Prostate gland (tissue), 2 donors: ENCODE results near the gene KCP.

Source experiments
- POLR2A ChIP-seq: fragments of 450-650 bp; IDR thresholded peaks from one replicate; pipeline ENCODE4 v1.6.1; 2016; ENCODE audit warnings: antibody characterized with exemption, mild to moderate bottlenecking
- POLR2AphosphoS5 ChIP-seq: sonication (generic); formaldehyde crosslinking; IDR thresholded peaks from one replicate; pipeline ENCODE4 v1.6.1; 2017; ENCODE audit warnings: antibody characterized with exemption
- TF ChIP-seq, protein P1 (sequence below), 4 experiments: fragments of 200-600 bp in 2 of 4; fragments of 450-650 bp in 2 of 4; sonication (generic) in 2 of 4; IDR thresholded peaks; 1 replicate in 3 of 4; 2 replicates in 1 of 4; pipeline ENCODE4 v1.5.1; 2016 to 2019; ENCODE audit warnings: antibody characterized with exemption in 4 of 4, mild to moderate bottlenecking in 2 of 4, moderate library complexity in 2 of 4

DNA sequence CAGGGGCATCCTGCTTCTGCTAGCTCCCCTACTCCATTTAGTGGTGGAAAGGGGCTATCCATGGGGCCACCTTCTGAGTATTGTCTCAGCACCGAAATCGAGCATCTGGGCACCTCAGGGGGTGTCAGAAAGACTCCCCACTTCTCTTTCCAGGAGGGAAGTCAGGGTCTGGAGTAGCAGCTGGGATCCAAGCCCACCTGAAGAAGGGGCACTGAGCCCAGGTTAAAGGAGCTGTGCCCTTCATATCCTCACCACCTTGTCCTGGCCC is 77.7 kb downstream of the KCP start:
- TF ChIP-seq POLR2A, result no peak
- no peak for TF ChIP-seq POLR2AphosphoS5
- TF ChIP-seq, protein P1, sequence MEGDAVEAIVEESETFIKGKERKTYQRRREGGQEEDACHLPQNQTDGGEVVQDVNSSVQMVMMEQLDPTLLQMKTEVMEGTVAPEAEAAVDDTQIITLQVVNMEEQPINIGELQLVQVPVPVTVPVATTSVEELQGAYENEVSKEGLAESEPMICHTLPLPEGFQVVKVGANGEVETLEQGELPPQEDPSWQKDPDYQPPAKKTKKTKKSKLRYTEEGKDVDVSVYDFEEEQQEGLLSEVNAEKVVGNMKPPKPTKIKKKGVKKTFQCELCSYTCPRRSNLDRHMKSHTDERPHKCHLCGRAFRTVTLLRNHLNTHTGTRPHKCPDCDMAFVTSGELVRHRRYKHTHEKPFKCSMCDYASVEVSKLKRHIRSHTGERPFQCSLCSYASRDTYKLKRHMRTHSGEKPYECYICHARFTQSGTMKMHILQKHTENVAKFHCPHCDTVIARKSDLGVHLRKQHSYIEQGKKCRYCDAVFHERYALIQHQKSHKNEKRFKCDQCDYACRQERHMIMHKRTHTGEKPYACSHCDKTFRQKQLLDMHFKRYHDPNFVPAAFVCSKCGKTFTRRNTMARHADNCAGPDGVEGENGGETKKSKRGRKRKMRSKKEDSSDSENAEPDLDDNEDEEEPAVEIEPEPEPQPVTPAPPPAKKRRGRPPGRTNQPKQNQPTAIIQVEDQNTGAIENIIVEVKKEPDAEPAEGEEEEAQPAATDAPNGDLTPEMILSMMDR (IDR thresholded peaks at IDR 0.05), result no peak
